GM03348 (cell line): ENCODE measurements around the gene PAGR1.
A peak's percentile ranks its signal among the peaks of the same experiment; 100 is the strongest.
"Not testable (repeated sequence)": the region's sequence is repeated elsewhere in the genome, so short reads cannot be mapped to it uniquely, and the experiment has no call there.

Experiments used
- DNase-seq: peaks from one replicate; pipeline ENCODE4 v3.0.0; 2012; ENCODE audit warnings: low spot score

The PAGR1 gene

DNA sequence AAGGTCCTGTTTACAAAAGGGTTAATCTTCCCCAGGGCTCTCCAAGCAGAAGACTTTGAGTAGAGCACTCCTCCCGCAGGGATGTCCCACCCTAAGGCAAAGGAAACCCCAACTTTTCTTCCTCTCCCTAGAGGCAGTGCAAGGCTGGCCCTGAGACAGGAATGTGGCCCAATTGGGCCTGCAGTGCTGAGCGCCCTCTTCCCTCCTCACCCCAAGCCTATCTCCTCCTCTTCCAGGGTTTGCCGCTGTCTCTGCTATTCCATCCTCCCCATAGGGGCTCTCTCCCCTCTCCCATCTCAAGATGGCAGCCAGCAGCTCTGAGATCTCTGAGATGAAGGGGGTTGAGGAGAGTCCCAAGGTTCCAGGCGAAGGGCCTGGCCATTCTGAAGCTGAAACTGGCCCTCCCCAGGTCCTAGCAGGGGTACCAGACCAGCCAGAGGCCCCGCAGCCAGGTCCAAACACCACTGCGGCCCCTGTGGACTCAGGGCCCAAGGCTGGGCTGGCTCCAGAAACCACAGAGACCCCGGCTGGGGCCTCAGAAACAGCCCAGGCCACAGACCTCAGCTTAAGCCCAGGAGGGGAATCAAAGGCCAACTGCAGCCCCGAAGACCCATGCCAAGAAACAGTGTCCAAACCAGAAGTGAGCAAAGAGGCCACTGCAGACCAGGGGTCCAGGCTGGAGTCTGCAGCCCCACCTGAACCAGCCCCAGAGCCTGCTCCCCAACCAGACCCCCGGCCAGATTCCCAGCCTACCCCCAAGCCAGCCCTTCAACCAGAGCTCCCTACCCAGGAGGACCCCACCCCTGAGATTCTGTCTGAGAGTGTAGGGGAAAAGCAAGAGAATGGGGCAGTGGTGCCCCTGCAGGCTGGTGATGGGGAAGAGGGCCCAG, 3.0 kb upstream of the PAGR1 start:
- no peak for DNase-seq

DNA sequence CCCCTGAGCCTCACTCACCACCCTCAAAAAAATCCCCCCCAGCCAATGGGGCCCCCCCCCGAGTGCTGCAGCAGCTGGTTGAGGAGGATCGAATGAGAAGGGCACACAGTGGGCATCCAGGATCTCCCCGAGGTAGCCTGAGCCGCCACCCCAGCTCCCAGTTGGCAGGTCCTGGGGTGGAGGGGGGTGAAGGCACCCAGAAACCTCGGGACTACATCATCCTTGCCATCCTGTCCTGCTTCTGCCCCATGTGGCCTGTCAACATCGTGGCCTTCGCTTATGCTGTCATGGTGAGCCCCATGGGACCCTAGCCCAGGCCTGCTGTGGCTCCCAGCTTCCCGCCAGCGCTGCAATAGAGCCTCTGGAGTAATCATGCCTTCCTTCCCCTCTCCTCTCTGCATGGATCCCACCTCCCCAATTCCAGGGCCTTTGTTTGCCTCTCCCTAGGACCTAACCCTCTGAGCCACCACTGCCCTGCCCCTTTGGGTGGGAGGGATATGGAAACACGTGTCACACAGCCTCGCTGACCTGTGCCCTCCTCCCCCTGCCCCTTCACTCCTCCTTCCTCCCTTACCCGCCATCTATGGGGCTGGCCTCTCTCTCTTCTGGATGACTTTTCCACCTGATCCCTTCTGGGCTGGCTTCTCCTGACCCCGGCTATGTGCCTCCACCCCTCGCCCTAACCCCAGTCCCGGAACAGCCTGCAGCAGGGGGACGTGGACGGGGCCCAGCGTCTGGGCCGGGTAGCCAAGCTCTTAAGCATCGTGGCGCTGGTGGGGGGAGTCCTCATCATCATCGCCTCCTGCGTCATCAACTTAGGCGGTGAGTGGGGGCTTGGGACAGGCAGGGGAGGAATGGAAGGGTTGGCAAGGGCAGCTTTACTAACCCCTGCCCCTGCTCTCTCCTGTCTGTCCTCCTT, 2.0 kb upstream of the PAGR1 start:
- no peak for DNase-seq

DNA sequence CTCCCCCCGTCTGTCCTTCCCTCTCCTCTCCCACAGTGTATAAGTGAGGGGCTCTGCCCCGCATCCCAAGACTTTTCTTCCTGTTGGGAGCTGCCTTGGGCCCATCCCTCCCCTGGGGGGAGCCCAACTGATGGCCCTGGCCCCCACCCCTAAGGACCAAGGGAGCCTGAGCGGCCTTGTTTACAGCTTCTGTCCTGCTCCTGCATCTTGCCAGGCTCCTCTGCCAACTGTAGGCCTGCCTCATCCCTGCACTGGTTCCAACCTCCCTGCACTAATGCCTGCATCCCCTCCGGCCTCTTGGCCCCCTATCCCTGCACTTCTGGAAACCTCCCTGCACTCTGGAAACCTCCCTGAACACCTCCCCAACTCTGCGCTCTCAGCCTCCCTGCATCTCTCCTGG, 1.4 kb upstream of the PAGR1 start:
- DNase-seq, result no peak

DNA sequence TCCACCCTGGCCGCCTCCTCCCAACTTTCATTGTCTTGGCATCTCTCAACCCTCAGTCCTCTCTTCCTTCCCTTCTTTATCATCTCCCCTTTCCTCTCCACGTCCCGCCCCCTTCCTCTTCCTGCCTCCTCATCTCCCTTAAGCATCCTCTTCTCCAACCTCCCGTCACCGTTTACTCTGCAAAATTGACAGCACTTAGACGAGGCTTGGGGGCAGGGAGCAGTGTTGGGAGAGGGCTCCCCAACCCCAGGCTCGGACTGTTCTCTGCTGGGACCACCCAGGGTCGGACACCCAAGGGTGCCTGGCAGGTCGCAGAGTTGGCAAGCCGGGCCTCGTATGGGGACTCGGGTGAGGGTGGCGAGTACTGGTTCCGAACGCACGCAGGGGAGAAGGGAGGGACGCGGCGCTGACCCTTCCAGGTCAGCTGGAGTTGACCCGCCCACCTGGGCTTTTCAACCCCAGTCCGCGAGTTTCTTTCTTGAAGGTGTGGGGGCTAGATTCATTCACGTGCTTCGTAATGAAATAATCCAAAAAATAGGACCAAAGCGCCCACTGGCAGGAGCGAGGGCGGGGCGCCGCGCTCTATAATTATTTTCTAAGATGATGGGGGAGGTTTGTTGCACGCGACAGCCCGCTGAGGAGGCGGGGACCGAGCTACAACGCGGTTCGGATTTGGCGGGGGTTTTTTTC, 775 bp upstream of the PAGR1 start:
- peak; percentile 25 for DNase-seq

DNA sequence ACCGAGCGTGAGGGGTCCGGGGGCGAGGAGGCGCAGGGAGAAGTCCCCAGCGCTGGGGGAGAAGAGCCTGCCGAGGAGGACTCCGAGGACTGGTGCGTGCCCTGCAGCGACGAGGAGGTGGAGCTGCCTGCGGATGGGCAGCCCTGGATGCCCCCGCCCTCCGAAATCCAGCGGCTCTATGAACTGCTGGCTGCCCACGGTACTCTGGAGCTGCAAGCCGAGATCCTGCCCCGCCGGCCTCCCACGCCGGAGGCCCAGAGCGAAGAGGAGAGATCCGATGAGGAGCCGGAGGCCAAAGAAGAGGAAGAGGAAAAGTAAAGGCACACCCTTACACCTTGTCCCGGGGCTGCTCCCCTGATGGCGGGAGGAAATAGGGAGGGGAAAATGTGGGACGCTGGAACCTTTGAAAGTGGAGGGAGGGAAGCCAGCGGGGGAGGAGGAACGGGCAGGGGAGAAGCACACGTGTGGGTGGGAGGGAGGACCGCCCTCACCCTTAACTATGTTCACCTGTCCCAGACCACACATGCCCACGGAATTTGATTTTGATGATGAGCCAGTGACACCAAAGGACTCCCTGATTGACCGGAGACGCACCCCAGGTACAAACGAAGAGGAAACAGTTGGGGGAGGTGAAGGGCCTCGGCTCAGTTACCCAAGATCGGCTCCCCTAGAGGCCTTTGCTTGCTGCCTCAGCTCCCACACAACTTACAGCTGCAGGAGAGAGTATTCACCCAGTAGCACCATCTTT, 916 bp downstream of the PAGR1 start:
- DNase-seq, result peak; percentile 78

DNA sequence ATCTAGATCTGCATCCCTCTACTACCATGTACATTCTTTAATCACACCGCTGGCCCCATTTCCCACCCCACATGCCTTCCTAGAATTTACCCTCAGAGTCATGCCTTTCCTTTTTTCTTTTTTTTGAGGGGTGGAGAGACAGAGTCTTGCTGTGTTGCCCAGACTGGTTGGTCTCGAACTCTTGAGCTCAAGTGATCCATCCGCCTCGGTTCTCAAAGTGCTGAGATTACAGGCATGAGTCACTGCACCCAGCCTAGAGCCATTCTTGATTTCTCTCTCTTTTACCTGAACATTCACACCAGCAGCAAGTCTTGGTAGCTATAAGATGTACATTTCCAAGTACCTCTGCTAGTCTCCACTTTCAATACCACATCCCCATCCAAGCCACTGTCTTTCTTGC, 2.1 kb downstream of the PAGR1 start:
- DNase-seq, result no peak

DNA sequence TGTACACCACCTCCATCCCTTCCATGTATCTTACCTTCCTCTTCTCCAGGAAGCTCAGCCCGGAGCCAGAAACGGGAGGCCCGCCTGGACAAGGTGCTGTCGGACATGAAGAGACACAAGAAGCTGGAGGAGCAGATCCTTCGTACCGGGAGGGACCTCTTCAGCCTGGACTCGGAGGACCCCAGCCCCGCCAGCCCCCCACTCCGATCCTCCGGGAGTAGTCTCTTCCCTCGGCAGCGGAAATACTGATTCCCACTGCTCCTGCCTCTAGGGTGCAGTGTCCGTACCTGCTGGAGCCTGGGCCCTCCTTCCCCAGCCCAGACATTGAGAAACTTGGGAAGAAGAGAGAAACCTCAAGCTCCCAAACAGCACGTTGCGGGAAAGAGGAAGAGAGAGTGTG, 3.6 kb downstream of the PAGR1 start:
- no peak for DNase-seq

DNA sequence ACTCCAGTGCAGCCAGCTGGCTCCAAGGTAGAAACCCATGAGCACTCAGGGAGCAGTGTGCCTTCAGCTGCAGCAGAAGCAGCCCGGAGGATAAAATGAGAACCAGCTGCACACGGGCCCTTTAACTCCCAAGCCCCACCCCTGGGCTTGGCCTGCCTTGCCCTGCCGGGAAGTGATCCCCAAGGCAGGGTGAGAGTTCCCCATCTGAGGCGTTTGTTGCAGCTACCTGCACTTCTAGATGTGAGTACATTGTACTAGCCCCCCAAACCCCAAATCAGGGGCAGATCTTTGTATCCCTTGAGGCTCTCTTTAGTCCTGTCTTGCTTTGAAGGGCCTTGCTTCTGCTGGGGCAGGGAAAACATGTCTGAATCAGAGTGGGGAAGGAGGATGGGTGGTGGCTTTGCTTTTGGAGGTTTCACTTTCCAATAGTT, 4.3 kb downstream of the PAGR1 start, which contains the start of gene MVP:
Gene MVP (plus strand): TSS at position 192 of the 431 bp plus-strand sequence. CDS start 10,088 bp downstream, outside the sequence.
- peak; percentile 86 for DNase-seq

DNA sequence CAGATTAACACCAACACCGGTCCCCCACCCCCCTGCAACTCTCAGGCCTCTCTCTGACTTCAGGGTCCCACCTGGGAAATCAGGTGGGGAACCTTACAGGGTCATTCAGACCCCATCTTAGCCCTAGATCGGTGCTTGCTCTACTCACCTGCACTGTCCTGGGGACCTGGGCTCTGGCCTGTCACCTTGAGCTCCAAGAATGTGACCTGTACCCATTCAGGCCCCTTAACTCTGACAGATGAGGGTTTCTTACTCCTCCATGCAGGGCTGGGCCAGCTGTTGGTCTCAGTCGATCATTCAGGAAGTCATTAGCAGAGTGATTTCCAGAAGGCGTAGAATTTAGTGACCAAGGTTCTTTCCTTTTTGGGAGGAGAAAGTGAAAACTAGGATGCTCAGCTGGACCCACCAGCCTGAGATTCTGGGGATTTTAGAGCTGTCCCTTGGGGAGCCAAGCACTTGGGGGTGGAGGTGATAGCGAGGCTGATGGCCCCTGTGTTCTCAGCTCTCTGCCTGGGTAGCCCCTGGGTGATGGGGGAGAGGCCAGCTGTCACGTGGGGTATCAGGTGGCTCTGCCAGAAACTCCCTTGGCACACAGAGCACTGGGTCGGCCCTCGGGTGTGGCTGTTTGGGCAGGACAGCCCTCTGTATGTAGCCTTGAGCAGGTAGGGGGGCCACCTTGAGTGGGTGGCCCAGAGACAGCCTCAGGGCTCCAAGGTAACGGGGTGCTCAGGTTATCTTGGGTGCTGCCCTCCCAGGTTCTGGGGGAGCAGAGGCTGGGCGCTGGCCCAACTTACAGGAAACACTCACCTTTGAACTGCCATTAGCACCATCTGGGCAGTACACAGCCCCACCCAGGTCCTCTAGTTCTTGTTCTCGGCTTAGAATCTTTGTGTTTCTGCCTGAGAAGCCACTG, 5.0 kb downstream of the PAGR1 start:
- DNase-seq, result peak; percentile 60

DNA sequence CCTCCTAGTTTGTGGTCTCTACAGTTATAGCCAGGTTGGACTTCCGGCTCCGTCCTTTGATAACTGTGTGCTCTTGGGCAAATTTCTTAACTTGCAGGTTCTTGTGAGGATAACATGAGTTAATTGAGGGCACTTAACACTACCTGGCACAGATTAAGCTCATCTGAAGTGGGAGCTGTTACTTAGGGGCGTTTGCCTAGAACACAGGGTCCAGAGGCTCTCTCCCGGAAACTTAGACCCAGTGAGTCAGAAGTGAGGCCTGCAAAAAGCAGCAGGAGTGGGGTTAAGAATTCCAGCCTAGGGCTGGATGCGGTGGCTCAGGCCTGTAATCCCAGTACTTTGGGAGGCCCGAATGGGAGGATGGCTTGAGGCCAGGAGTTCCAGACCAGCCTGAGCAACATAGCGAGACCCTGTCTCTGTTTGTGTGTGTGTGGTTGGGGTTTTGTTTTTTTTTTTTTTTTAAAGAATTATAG, 5.7 kb downstream of the PAGR1 start:
- peak; percentile 66 for DNase-seq

DNA sequence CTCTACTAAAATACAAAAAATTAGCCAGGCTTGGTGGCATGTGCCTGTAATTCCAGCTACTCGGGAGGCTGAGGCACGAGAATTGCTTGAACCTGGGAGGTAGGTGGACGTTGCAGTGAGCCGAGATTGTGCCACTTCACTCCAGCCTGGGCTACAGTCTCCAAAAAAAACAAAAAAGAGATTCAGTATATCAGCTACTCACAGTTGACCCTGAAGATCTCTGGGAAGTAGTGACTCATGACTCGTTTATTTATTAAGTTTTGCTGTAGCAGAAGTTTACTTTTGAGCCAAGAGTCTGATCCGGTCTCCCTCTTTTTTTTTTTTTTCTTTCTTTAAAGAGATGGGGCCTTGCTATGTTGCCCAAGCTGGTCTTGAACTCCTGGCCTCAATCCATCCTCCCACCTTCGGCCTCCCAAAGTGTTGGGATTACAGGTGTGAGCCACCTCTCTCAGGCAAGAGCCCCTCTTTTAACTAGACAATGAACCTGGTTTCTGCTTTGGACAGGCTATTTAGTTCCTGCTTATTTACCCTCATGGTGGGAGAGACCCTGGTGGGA, 8.7 kb downstream of the PAGR1 start:
- DNase-seq, result peak; percentile 63

DNA sequence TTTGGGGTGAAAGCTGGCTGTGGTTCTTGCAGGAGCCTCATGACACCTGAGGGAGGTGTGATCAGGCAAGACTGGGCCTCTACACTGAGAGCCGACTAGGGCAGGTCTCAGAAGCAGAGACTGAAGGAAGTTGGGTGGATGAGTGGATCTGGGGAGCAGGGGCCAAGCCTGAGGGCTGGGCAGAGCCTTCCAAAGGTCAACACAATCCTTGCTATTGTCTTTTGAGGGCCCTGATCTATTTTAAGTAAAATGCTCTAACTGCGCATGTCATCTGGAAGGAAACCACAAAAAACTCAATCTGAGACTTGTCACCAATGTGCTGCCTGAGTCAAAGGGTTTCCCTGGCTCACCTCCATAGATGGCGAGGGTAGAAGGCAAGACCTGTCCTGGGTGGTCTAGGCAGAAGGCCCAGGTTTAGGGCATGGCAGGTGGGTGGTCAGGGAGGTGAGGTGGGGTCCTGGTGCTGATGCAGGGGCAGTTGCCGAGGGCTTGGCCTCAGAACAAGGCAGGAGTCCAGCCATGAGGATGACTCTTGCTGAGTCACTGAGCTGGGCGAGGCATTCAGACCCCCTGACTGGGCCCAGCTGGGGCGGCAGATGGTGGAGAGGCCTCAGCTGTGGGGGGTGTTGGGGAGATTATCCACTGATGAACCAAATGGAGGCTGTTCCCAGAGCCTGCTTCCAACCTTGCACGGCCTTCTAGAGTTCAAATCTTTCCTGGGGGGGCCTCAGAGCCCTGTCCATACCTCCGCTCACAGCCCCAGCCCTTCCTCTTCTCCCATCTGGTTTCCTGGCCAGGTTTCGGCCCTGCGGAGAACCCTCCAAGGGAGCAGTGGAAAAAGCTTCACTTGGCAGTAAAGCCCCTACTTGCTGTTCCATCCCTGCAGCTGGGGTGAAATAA, 9.4 kb downstream of the PAGR1 start:
- DNase-seq, result peak; percentile 77

DNA sequence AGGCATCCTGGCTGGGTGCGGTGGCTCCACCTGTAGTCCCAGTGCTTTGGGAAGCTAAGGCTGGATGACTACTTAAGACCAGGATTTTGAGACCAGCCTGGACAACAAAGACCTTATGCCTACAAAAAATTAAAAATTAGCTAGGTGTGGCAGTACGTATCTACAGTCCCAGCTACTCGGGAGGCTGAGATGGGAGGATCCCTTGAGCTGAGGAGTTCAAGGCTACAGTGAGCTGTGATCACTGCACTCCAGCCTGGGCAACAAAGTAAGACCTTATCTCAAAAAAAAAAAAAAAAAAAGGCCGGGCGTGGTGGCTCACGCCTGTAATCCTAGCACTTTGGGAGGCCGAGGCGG, 10.4 kb downstream of the PAGR1 start:
- DNase-seq, result no peak

DNA sequence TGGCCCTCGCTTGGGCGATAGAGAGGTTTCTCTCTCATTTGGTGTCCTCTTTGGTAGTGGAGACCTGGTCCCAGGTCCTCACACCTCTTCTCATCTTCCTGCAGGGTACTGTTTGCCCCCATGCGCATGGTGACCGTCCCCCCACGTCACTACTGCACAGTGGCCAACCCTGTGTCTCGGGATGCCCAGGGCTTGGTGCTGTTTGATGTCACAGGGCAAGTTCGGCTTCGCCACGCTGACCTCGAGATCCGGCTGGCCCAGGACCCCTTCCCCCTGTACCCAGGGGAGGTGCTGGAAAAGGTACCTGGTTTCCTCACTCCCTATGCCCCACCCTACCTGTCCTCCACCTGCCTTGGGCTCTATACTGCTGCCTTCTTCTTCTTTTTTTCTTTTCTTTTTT, 14.8 kb downstream of the PAGR1 start:
- DNase-seq, result no peak

DNA sequence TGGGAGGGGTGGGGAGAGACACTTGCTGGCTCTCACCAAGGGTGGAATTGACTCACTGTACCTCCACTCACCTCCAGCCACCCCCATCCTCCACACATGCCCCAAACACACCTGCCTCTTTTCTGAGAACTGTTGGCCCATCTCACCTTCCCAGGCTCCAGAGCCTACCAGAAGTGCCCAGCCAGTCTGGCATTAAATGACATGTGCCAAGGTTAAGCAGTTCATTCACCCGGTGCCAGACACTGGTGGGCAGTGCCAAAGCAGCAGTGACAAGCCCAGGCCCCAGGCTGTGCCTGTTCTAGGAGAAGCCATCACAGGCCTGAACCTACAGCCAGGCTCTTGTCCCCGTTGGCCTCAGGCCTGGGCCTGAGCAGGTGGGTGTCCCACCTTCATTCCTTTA, 15.5 kb downstream of the PAGR1 start:
- no peak for DNase-seq

DNA sequence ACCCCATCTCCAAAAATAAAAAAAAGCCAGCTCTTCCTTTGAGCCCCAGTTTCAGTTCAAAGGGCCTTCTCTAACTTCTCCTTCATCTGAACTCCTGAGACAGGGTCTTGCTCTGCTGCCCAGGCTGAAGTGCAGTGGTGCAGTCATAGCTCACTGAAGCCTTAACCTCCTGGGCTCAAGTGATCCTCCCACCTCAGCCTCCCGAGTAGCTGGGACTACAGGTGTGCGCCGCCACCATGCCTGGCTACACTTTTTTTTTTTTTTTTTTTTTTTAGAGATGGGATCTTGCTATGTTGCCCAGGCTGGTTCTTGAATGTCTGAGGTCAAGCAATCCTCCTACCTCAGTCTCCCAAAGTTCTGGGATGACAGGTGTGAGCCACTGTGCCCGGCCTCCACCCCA, 17.3 kb downstream of the PAGR1 start:
- DNase-seq, result not testable (repeated sequence)

DNA sequence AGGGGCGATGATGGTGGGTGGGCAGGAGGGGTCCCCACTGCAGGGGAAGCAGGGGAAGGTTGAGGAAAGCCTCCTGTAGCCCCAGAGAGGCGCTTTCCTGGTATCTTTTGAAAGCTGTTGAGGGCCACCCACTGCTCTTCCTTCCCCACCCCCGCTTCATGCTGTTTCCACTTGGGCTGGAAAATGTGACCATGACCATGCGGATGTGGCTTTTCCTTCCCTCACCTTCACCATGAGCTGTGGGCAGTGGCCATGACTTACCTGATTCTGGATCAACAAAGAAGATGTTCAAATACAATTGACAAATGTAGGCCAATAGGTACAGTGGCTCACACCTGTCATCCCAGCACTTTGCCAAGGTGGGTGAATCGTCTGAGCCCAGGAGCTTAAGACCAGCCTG, 18.1 kb downstream of the PAGR1 start:
- no peak for DNase-seq

DNA sequence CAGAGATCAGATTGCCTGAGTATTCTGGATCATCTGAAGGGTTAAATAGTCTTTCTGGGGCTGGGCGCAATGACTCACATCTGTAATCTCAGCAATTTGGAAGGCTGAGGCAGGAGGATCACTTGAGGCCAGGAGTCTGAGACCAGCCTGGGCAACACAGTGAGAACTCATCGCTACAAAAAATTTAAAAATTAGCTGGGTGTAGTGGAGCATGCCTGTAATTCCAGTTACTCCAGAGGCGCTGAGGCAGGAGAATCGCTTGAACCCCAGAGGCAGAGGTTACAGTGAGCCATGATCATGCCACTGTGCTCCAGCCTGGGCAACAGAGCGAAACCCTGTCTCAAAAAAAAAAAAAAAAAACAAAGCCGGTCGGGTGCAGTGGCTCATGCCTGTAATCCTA, 20.0 kb downstream of the PAGR1 start:
- no peak for DNase-seq

DNA sequence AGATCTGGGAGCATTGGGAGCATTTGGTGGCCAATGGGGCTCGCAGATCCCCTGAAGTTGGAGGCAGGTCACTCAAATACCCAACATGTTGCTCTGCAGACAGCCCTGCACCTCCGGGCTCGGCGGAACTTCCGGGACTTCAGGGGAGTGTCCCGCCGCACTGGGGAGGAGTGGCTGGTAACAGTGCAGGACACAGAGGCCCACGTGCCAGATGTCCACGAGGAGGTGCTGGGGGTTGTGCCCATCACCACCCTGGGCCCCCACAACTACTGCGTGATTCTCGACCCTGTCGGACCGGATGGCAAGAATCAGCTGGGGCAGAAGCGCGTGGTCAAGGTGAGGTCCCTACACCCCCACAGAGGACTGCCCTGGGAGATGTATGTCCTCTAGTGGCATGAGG, 20.7 kb downstream of the PAGR1 start:
- no peak for DNase-seq
